Ramos (cell line): ENCODE data around the gene RHOA.
"Not testable (repeated sequence)": the region's sequence is repeated elsewhere in the genome, so short reads cannot be mapped to it uniquely, and the experiment has no call there.

ENCODE experiments used
- in situ Hi-C: fragments of 300-500 bp; cut with MboI; formaldehyde crosslinking; loops from one replicate; pipeline ENCODE4 v1.14.3; 2022; ENCODE audit warnings: low sequenced_read_pairs; ENCODE audit not compliant: unreplicated experiment

The RHOA gene

GRCh38 chr3:49412632-49413337 is 1.0 kb upstream of the RHOA start:
- in situ Hi-C loops = no loop called here

GRCh38 chr3:49411535-49411967 is 225 bp downstream of the RHOA start:
- in situ Hi-C loops = no loop called here

DNA sequence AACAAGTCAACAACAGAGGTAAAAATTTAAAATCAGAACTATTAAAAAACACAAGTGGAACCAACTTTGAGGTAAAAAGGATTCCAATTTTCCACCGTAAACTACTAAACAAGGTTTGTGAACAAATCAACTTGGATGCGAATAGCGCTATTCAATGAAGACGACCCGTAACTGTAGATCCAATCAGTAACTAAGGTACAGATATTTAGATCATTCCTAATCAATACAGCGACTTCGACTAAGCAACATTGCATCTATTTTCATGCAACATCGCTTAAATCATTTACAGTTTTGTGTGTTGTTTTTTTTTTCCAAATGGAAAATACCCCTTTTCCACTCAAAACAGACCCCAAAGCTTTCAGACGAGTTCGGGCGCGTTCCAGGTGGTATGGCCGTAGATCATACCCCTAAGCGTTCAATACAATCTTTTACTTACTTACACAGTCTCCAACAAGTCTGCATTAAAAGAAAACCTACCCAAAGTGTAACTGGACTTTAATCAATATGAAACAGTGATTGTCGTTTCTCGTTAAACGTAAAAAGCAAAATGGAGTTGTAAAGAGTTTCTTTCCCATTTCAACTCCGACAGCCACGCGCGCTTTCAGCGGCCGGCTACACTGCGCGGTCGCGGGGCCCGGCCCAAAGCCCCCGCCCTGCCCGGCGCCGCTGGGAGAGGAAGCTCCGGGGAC is 786 bp downstream of the RHOA start:
- in situ Hi-C loops = no loop called here

GRCh38 chr3:49410066-49410845 is 1.5 kb downstream of the RHOA start:
- in situ Hi-C loops = no loop called here

DNA sequence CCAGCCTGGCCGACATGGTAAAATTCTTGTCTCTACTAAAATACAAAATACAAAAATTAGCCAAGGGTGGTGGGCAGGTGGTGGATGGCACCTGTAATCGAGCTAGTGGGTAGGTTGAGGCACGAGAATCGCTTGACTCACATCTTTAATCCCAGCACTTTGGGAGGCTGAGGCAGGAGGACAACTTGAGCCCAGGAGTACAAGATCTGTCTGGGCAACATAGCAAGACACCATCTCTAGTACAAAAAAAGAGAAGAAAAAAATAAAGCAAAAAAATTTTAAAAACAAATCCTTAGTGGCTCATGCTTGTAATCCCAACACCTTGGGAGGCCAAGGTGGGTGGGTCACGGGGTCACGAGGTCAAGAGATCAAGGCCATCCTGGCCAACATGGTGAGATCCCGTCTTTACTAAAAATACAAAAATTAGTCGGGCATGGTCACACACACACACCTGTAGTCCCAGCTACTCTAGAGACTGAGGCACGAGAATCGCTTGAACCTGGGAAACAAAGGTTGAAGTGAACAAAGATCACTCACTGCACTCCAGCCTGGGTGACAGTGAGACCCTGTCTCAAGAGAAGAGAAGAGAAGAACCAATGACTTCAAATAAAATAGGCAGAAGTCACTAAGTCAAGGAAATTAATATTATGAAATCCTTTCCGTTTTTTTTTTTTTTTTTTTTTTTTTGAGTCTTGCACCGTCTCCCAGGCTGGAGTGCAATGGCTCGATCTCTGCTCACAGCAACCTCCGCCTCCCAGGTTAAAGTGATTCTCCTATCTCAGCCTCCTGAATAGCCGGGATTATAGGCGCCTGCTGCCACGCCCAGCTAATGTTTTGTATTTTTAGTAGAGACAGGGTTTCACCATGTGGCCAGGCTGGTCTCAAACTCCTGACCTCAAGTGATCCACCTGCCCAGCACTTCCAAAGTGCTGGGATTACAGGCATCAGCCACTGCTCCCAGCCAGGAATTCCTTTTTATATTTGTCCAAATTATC is 4.9 kb downstream of the RHOA start:
- in situ Hi-C loops = no loop called here

GRCh38 chr3:49405570-49405969 is 6.2 kb downstream of the RHOA start:
- in situ Hi-C loops = not testable (repeated sequence)

- in situ Hi-C loops = no loop called here
Measured at GRCh38 chr3:49403891-49404290, 7.9 kb downstream of the RHOA start.

GRCh38 chr3:49401766-49402165 is 10.0 kb downstream of the RHOA start:
- in situ Hi-C loops = no loop called here

GRCh38 chr3:49399461-49399860 is 12.3 kb downstream of the RHOA start:
- in situ Hi-C loops = no loop called here

DNA sequence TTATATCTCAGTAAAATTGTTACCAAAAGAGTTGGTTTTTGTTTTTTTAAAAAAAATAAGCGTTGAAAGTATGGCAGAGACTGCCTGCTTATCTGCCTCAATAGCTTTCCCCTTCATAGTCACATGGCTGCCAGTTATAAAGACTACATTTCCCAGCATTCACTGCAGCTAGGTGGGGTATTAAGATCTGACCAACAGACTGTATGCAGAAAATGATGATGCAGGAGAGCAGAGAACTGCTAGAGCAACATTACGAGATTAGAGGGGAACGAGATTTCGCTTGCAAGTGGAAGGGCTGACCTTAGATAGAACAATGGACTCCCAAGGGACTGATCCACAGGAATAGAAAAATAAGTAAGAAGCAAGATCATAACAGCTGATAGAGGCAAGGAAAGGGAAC is 14.3 kb downstream of the RHOA start:
- in situ Hi-C loops = no loop called here

- in situ Hi-C loops = not testable (repeated sequence)
Measured at GRCh38 chr3:49391310-49391709, 20.5 kb downstream of the RHOA start.

DNA sequence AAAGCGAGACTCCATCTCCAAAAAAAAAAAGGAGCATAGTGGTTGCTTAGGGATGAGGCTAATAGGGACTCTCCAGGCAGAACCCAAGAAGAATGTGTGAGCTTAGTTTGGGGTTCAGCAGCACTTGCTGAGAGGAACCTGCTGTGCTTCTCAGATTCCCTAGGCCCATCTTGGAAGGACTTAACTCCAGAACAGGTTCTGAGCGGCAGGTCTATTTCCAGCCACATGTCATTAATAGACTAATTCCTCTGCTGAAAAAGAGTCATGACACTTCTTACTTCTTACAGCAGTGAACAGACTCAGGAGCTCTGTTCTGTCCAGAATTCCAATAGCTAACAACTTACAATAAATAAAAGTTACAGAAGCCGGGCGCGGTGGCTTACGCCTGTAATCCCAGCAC is 22.5 kb downstream of the RHOA start:
- in situ Hi-C loops = no loop called here

DNA sequence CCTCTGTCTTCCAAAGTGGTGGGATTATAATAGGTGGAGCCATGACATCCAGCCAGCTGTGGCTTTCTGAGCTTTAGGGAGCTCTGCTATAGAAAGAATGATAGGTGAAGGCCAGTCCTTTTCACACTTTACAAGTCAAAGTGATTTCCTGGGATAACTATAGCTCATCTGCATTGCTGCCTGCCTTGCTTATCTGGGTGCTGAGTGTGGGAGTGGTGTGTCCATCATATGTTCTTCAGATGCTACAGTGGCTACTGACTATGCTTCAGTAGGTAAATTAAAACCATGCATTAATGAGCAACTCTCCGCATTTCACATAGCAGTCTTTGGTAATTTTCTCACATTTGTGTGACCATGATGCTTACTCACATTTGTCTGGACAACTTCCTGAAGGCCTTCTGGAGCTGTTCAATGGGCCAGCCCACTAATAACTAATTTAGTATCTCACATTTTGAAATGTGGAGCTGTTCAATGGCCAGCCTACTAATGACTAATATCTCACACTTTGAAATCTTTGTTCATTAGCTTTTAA is 23.4 kb downstream of the RHOA start:
- in situ Hi-C loops = no loop called here

DNA sequence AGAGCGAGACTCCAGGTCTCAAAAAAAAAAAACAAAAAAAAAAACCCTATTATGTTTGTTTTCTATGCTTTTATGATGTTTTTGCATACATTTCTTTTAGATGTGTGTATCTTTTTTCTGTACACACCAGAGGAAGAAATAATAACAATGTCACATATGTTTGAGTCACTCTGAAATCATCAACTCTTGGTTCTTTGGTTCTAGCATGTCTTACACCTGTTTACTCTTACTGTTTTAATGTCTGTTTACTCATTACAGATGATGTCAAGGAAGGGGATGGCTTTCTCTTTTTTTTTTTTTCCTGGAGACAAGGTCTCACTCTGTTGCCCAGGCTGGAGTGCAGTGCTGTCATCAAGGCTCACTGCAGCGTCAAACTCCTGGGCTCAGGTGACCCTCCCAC is 24.1 kb downstream of the RHOA start:
- in situ Hi-C loops = no loop called here

DNA sequence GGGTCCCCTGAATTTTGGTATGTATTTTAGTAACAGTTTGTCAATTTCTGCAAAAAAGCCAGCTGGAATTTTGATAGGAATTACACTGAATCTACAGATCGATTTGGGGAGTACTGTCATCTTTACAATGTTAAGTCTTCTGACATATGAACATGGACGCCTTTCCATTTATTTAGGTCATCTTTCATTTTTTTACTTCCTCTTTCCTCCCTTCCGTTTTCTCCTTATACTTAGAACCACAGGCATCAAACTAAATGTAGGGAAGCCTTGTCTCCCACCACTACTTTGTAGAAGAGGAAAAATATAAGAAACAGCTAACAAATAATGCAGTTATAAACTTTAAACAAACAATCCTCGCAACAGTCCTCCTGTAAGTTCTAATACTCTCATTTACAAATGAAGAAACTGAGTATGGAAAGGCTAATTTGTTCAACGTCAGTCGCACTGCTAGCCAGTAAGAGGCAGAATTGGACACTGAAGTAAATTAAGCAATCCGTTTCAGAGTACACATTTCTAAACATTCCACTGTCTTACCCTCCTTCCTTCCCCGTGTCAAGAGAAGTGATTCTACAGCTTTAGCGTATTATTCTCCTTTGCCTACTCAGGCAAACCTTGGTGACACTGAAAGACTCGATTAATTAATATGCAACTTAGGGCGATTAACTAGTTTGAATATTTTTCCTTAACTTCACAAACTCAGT is 25.6 kb downstream of the RHOA start:
- in situ Hi-C loops = no loop called here

GRCh38 chr3:49385617-49386016 is 26.2 kb downstream of the RHOA start:
- in situ Hi-C loops = no loop called here

DNA sequence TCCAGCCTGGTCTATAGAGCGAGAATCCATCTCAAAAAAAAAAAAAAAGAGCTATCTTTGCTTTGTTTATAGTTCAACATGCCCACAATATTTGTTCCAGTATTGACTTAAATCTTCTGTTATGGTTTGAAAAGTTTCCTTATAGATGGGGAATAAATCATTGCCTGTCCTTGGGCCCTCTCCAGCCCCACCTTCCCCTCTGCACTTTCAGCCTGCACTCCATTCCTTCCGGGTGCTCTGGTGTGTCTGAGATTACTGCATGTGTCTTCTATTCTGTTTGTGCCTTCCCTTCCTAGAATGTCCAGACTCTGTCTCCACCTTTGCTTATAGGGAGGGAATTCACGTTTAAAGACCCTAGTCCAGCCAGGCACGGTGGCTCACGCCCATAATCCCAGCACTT is 28.4 kb downstream of the RHOA start:
- in situ Hi-C loops = no loop called here

DNA sequence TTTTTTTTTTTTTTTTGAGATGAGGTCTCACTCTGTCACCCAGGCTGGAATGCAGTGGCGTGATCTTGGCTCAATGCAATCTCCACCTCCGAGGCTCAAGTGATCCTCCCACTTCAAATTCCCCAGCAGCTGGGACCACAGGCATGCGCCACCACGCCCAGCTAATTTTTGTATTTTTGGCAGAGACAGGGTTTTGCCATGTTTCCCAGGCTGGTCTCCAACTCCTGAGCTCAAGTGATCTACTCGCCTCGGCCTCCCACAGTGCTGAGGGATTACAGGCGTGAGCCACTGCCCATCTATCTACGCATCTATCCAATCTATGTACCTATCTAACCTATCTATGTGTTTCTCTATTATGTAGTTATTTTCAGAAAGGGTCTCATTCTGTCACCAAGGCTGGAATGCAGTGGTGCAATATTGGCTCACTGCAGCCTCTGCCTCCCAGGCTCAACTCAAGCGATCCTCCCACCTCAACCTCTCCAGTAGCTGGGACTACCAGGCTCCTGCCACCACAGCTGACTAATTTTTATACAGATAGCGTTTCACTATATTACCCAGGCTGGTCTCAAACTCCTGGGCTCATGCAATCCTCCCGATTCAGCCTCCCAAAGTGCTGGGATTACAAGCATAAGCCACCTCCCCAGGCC is 33.4 kb downstream of the RHOA start:
- in situ Hi-C loops = no loop called here

DNA sequence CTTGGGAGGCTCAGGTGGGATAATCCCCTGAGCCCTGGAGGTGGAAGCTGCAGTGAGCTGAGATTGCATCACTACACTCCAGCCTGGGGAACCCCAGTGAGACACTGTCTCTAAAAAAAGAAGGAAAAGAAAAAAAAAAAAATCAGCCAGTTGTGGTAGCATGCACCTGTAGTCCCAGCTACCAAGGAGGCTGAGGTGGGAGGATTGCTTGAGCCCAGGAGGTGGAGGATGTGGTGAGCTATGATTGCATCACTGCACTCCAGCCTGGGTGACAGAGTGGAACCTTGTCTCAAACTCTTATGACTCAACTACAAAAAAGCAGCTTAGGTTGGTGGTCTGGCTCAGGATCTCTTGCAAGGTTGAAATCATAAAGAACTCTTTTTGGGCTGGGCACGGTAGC is 34.3 kb downstream of the RHOA start:
- in situ Hi-C loops = no loop called here
